GM12872 (cell line): ENCODE results near the gene MPPED2.

Source experiments
- CTCF ChIP-seq: IDR thresholded peaks from 3 replicates; pipeline ENCODE4 v1.5.1; 2011; ENCODE audit warnings: low read depth, mild to moderate bottlenecking, low read length, moderate library complexity; ENCODE audit not compliant: insufficient read depth

Gene MPPED2

GRCh38 chr11:30483056-30483455, 103.1 kb downstream of the MPPED2 start:
- no peak for TF ChIP-seq CTCF

GRCh38 chr11:30481796-30482195, 104.4 kb downstream of the MPPED2 start:
- TF ChIP-seq CTCF: no peak

- no peak for TF ChIP-seq CTCF
Measured at GRCh38 chr11:30481330-30481729, 104.8 kb downstream of the MPPED2 start.

- no peak for TF ChIP-seq CTCF
Measured at GRCh38 chr11:30479899-30480298, 106.3 kb downstream of the MPPED2 start.

GRCh38 chr11:30478923-30479322, 107.2 kb downstream of the MPPED2 start:
- no peak for TF ChIP-seq CTCF

GRCh38 chr11:30477061-30477460, 109.1 kb downstream of the MPPED2 start:
- TF ChIP-seq CTCF: no peak

GRCh38 chr11:30474151-30474954, 111.8 kb downstream of the MPPED2 start:
- TF ChIP-seq CTCF: no peak
